WERI-Rb-1 (cell line): ENCODE measurements around the gene CHN1.

ENCODE experiments used
- DNase-seq: peaks from one replicate; pipeline ENCODE4 v3.0.0-alpha.2; 2020
- H3K27ac ChIP-seq: fragments of 250-450 bp; sonication (Bioruptor Pico); 2 replicates; pipeline ENCODE4 v1.5.1; 2020; ENCODE audit warnings: mild to moderate bottlenecking, moderate library complexity
- H3K27me3 ChIP-seq: fragments of 250-450 bp; sonication (Bioruptor Pico); 2 replicates; pipeline ENCODE4 v1.5.1; 2021; ENCODE audit warnings: mild to moderate bottlenecking, low read depth, moderate library complexity; ENCODE audit not compliant: insufficient read depth, severe bottlenecking
- H3K36me3 ChIP-seq: fragments of 250-450 bp; sonication (Bioruptor Pico); 2 replicates; pipeline ENCODE4 v1.5.1; 2020; ENCODE audit warnings: mild to moderate bottlenecking, moderate library complexity
- H3K4me3 ChIP-seq: 2 replicates; pipeline ENCODE4 v1.5.1; 2011; ENCODE audit warnings: low read depth, mild to moderate bottlenecking, control low read depth, low read length
- H3K9me3 ChIP-seq: fragments of 250-450 bp; sonication (Bioruptor Pico); 2 replicates; pipeline ENCODE4 v1.5.1; 2021; ENCODE audit warnings: mild to moderate bottlenecking, moderate library complexity; ENCODE audit not compliant: severe bottlenecking
- CTCF ChIP-seq: IDR thresholded peaks from 2 replicates; pipeline ENCODE4 v1.5.1; 2011; ENCODE audit warnings: low read depth, mild to moderate bottlenecking, control low read depth, inconsistent platforms, low read length

Gene CHN1

GRCh38 chr2:175039031-175039430 lies 33.9 kb upstream of the CHN1 start:
- Histone ChIP-seq H3K4me3 (no peak overlapping the region), H3K9me3 (no peaks in the 10 kb centered on the region), H3K27ac (no peak overlapping the region), H3K36me3 (no peaks in the 10 kb centered on the region), H3K27me3 (no peaks in the 10 kb centered on the region)
- no peak for TF ChIP-seq CTCF
- DNase-seq = no peak

GRCh38 chr2:175037941-175038340 lies 32.8 kb upstream of the CHN1 start:
- Histone ChIP-seq H3K36me3 (no peaks in the 10 kb centered on the region), H3K9me3 (no peaks in the 10 kb centered on the region), H3K27me3 (no peaks in the 10 kb centered on the region), H3K4me3 (no peak overlapping the region), H3K27ac (no peak overlapping the region)
- TF ChIP-seq CTCF = no peak
- no peak for DNase-seq

- Histone ChIP-seq H3K27me3 (no peaks in the 10 kb centered on the region), H3K4me3 (no peak overlapping the region), H3K36me3 (no peaks in the 10 kb centered on the region), H3K27ac (no peak overlapping the region), H3K9me3 (no peaks in the 10 kb centered on the region)
- TF ChIP-seq CTCF = 0 out of 2 replicates have a peak, but pooled peaks have one; percentile 1
- DNase-seq = no peak
Observed at GRCh38 chr2:175036582-175037018, 31.4 kb upstream of the CHN1 start.

GRCh38 chr2:175035806-175036205 lies 30.6 kb upstream of the CHN1 start:
- no peak overlapping the region for H3K27ac ChIP-seq
- no peaks in the 10 kb centered on the region for H3K36me3 ChIP-seq
- H3K27me3 ChIP-seq = no peaks in the 10 kb centered on the region
- no peak for TF ChIP-seq CTCF
- no peak for DNase-seq
- H3K4me3 ChIP-seq = no peak overlapping the region
- no peaks in the 10 kb centered on the region for H3K9me3 ChIP-seq

- TF ChIP-seq CTCF = no peak
- Histone ChIP-seq H3K4me3 (no peak overlapping the region), H3K36me3 (no peaks in the 10 kb centered on the region), H3K27me3 (no peaks in the 10 kb centered on the region), H3K9me3 (no peaks in the 10 kb centered on the region), H3K27ac (no peak overlapping the region)
- no peak for DNase-seq
Observed at GRCh38 chr2:175034716-175035115, 29.5 kb upstream of the CHN1 start.

- peak; percentile 59 for DNase-seq
- no peaks in the 10 kb centered on the region for H3K36me3 ChIP-seq
- H3K4me3 ChIP-seq = no peak overlapping the region
- TF ChIP-seq CTCF = peak; percentile 67
- H3K9me3 ChIP-seq = no peaks in the 10 kb centered on the region
- no peak overlapping the region for H3K27ac ChIP-seq
- H3K27me3 ChIP-seq = no peaks in the 10 kb centered on the region
Observed at GRCh38 chr2:175030380-175031271, 25.4 kb upstream of the CHN1 start.
